Stimulated activated CD4-positive, alpha-beta T cell treated with anti-CD3 and anti-CD28 coated beads, Interleukin-1b, Interleukin-23, amount 100 ng/mL, for 24 hours (primary cell): ENCODE data around the gene MAML2.
"Not testable (repeated sequence)": the region's sequence is repeated elsewhere in the genome, so short reads cannot be mapped to it uniquely, and the experiment has no call there.

Experiments used
- DNase-seq, 4 experiments: peaks; one replicate each; pipeline ENCODE4 v3.0.0-alpha.2; 2020; ENCODE audit warnings: low read depth in 4 of 4, low spot score in 1 of 4

MAML2 gene

DNA sequence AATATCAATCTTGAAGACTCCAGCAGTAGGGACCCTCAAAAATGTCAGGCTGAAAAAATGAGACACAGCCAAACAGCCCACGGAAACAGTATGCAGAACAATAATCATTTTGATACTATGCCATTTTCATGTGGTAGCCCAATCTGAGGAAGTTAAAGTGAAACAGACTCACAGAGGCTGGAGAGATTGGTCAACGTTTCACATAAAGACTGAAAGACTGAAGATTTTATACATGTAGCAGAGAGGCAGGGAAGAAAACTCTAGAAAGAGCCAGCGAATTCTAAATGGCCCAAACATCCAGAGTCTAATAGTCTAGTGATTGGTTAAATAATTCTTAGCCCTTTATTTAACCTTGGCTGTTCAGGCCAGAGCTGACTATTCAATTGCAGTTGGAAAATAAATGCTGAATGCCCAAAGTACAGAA, 49.4 kb downstream of the MAML2 start:
- no peak for DNase-seq

DNA sequence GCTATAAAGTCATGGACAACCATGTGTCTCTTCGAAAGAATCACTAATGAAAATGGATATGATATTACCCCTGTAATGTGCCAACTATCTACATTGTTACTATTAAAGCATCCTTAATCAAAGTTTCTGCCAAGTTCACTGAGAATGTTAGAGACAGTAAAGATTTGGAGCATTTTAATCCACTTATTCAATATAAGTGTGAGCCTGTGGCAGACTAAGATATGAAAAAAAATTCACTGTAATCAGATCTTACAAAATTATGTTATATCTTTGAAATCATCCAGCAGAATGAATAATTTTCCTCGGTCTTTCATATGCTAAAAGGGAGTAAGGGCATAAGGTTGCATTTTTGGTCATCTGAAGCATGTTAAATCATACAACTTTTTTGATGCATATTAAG, 49.9 kb downstream of the MAML2 start:
- no peak for DNase-seq

DNA sequence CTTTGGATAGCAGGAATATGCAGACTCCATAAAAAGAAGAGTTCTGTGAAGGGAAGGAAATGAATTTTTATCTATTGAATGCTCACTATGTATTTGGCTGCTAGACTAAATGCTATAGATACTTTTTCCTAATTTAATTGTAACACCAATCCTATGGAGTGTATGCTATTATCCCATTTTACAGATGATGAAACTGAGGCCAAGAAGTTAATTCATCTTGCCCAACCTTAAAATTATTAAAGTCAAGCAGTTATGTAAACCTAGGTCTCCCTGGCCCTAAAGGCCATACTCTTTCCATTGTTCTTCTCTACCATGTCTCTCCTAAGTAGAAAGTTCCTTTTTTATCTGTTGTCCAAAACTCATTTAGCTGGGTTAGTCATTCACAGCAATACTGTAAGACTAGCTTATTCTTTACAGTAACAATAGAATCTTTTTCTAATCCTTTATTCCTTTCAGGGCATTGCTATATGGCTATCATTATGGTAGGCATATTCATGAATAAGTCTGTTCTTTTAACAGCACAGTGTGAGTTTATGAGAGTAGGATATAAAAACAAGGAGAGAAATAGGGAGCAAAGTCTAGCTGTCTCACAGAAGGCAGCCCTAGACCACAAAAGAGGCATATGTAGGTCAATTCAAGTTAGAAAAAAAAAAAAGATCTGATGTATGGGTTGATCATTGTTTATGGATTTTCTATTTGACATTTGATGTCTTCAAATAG, 50.5 kb downstream of the MAML2 start:
- no peak for DNase-seq

DNA sequence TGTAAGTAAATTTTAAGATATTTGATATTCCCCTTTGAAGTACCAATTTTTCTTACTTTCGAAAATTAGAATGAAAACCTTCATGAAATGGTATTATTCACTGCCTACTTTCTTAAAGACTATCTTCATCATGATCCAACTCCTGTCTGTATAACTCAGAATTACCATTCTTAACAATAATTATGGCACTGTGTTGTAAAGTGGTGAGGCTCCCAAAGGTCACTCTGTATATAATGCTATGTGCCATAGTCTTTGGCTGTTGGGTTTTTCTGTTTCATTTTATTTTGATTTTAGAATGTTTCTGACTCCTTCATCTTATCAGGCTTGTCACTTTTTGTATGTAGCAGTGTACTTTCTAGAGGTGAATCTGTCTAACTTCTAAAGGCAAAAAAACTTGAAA, 52.4 kb downstream of the MAML2 start:
- DNase-seq, result no peak

DNA sequence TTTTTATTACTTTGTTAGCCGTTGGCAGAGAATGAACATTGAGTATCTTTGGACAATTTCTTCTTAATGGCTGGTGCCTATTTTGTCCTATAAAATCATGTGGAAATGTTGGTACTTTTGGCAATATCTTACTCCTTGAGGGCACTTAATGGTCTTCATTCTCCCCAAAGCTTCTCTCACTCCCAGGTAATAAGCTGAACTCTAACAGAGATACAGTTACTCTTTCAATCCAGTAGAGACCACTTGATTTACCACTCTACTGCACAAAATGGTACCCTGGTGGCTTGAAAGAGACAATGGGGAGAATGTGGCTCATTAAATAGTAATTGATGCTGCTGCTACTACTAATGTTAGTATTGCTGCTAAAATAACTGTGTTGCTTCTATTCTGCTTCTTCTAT, 53.0 kb downstream of the MAML2 start:
- DNase-seq, result no peak

DNA sequence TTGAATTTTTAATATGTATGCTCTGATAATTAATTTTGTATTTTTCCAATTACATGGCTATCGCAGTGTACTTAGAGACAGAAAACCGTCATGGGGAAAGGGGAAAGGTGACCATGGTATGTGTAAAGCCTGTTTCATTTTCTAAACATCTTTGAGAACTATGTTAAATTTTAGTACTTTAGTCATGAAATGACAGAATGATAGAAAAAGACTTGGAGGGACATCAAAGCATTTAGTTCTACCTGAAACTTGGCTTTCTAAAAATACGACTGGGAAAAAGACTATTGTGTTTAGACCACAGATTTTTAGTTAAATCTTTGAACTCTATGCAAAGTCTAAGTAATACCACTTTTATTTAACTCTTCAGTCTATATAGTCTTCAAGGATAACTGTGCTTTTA, 54.1 kb downstream of the MAML2 start:
- DNase-seq, result no peak

DNA sequence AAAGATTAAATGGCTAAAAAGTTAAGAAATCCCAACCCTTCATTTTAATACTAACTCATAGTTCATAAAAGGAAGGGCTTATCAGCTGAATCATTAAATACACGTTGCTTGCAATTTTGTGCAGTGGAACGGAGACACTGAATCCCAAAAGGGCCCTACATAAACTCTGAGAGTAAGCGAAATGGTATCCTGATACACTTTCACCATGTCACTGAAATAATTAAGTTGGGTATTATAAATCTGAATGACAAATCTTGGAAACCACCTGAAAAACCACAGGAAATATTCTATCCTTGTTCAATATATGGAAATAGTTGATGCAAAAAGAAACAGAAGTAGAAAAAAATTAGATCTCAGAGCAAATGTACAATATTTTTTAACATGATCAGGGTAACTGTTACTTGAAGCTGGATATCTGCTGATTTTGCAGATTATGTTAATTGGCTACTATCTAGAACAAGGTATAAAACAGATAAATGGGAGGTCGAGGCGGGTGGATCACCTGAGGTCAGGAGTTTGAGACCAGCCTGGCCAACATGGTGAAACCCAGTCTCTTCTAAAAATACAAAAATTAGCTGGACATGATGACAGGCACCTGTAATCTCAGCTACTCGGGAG, 55.1 kb downstream of the MAML2 start:
- DNase-seq, result no peak

DNA sequence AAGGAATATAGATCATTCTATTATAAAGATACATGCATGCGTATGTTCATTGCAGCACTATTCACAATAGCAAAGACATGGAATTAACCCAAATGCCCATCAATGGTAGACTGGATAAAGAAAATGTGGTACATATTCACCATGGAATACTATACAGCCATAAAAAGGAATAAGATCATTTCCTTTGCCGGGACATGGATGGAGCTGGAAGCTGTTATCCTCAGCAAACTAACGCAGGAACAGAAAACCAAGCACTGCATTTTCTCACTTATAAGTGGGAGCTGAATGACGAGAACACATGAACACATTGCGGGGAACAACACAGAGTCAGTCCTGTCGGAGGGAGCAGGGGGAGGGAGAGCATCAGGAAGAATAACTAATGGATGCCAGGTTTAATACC, 57.0 kb downstream of the MAML2 start:
- DNase-seq, result not testable (repeated sequence)

DNA sequence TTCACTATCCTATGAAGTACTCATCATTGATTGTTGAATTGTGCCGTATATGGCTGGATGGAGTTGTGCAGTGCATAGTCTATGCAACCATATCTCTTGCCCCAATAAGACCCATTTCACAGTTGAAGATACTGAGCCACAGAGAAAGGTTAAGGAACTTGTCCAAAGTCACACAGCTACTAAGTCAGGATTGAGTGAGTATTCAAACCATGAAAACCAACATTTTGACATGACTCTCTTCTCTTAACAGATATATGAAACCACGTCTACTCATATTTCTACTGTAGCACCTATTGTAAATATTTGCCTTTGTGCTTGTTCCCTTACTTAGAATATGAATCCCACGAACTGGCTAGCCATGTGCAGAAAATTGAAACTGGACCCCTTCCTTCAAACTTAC, 58.1 kb downstream of the MAML2 start:
- no peak for DNase-seq

DNA sequence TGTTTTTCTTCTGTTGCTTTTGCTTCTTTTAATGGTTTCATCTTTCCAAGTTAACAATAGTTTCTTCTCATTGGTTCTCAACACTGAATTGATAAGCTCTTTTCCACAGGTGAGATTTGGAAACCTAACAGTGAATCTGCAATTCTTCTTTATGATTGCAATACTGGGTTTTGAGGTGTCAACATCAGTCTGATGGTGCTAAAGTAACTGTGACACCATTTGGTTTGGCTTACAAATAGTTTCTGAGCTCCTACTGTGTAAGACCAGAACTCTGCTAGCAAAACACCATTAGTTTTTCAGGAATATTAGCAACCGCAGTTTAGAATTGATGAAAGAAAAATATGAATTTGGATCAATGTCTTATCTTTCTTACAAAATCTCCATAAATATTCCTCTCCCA, 58.6 kb downstream of the MAML2 start:
- DNase-seq, result no peak

DNA sequence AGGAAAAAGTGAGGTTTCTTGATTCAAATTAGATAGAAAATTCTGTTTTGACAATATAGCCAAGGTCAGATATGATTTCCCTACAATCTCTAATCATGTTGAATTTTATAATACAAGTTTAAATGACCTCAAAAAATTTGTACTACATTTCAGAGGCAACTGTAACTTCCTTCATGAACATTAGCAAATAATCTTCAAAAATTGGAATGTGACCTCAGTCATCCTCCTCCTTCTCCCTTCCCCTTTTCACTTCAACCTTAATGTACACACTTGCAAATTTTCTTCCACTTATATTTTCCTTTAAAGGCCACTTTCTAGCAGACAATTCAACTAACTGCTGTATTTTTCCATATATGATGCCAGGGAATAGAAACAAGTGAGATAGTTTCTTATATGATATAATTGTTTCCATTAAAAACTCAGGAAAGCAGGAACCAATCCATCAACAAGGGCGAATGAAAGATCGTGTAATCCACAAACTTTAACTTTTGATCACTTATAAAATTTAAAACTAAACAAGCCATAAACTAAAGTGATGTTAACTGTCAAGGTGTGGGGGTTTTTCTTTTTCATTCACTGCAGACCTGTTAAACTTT, 60.3 kb downstream of the MAML2 start:
- DNase-seq, result no peak

DNA sequence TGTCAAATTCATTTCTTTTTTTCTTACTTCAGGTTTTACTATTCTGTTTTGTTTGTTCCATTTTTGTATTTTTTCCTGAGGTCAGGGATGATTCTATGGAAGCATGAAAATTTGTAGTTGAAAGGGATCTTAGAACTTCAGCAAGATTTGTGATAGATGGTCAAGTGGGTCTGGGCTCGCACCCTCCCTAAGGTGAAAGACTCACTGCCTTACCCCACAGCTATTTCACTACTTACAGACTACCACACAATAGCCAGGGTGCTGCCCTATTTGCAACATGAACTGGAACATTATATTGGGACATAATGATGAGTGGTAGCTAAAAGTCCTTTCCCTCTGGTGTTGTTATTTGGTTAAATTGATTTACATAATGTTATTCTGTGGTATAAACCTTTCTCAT, 62.6 kb downstream of the MAML2 start:
- DNase-seq, result no peak

DNA sequence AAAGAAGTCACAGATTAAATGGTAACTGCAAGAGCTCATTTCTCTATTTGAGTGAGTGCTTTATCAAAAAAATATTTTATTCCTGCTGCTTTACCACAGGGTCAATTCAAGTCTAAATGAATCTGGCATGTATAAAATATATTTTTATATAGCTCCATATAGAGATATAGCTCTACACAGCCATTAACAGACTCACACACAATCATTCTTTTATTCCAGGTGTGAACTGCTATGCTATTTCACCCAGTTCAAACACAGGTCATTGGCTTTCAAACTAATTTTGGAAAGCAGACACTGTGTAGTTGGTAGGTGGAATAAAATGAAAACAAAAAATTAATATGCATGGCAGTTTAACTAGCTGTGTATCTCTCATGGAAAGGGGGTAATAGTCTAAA, 63.1 kb downstream of the MAML2 start:
- no peak for DNase-seq

DNA sequence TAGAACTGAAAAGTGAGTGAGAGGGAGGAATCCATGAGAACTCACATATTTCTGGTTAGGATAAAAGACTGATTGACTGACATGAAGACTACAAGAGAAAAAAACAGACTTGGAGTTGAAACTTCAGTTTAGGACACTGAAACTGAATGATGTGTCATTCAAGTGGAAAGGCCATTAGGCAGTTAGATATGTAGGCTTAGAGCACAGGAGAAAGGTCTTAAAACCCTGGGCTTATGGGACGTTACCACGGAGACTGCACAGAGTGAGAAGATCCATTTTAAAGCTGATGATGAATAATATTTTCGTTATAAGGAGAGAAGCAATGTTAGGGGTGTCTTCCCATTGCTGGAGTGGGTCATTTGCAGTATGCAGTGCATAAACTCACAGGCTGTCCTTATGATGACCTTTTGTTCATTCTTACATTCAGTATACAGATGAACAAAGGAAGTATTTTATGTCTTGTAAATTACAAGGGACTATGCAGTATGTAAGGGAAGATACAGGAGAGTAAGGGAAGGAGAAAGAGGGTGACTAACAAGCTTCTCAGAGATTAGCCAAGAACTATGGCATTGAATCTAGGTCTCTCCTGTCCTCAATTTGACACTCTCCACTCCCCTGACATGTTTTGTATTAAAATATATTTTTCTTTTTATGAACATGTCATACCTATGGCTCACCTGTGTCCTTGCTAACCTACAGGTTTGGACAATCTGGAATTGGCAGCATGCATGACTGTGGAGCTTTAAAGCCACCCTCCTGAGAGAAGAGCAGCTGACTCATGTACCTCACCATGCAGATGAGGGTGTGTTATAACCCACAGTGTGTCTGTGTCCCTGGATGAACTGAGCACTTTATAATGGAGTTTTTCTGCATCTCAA, 63.7 kb downstream of the MAML2 start:
- no peak for DNase-seq

DNA sequence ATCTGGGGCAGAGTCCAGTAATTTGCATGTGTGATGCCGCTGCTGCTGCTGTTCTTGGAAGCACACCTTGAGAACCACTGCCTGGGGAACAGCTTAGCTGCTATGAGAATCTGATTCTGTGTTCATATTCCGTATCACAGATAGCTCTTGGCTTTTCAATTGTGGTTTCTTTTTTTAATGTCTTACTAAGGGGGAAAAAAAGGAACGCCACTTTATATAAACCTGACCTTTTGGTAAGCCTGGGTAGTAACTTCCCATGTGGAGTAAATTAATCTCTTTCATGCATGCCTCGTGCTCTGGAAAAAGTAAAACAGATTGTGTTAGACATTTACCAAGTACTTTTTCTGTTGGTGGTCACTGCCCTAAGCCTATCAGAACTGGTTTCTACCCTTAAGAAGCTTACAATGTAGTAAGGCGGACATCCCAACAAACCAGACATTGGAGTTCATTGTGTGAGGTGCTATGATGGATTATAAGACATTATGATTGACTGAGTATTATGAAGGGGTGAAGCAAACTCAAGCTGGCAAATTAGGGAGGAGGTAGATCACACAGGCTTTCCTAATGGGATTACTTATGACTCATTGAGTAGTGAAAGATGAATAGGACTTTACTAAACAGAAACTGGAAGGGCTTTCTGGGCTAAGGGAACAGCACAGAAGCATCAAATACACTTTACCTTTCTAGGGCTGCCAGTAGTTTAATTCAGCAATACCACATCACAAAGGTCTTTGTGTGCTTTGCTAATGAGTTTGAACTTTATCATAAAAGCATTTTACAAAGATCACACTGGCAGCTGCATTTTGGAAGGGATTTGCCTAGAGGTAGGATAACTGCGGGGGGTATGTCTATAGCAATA, 64.7 kb downstream of the MAML2 start:
- DNase-seq, result no peak

DNA sequence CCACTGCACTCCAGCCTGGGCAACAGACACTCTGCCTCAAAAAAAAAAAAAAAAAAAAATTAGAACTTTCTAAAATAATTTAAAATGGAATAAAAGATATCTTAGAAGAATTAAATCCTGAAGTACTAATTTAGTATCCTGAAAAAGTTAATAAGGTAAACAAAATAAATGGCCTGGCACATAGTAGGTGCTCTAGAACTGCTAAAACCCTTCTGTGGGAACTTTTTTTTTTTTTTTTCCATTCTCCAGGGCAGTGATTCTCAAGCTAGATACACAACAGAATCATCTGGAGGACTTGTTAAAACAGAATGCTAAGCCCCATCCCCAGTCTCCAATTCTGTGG, 65.3 kb downstream of the MAML2 start:
- no peak for DNase-seq

DNA sequence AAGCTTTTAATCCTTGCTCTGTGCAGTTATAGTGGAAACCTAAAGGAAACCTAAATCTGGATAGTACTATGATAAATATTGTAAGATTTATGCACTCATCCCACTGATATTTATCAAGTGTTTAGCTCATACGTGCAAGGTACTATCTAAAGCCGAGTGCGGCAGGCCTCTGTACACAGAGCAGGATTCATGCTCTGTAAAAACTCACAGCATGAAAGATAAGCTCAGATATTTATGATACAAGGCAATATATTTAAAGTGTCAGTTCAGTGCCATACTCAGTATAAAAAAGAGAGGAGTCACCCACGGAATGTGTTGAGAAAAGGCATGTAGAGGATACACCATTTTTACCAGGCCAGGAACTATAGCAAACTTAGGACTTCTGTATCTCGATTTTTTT, 66.2 kb downstream of the MAML2 start:
- no peak for DNase-seq

DNA sequence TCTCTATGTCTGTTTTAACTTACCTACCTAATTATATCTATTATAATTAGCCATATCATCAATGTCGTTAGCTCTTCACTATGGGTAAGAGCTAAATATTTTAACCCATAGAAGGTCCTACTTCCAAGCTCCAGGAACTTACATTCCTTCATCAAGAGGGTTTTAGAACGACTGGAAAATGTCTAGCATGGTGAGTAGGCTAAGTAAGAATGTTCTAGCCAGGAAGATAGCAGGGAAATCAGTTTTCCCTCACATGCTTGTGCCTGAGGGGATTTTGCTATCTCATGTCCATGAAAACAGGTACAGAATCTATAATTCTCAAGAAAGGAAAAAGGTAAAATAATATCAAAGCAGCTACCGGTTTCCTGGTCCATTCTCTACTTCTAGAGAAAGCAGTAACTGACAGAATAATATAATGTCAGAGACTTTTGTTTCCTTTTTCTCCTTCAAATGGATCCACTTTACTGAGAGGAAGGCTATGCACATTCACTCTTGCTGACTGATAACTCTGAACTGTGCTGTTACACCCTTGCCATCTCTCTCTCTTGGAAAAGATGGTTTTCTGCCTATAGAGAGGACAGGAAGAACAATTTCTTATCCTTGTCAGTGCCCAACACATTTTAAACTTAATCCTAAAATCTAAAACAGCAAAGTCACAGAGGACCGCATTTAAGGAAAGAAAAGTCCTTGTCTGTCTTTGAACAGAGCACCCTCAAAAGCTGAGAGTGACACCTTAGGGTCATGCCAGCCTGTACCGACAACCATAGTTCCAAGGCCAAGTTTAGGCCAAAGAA, 67.0 kb downstream of the MAML2 start:
- DNase-seq, result no peak

DNA sequence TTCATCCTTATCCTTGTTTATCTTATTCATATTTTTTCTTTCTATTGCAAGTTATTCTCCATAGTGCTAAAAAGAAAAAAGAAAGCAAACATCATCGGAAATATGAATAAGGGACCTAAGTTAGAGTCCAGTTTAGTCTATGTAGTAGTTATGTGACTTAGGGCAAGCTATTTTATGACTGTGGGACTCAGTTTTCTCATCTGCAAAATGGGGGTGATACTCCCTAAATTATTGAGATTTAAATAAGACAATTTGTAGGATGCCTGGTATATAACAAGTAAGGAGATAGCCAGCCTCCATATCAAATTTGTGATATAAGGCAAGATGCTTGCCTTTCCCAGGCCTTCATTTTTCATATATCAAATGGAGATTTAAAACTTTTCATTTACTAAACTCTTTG, 69.5 kb downstream of the MAML2 start:
- DNase-seq, result no peak

DNA sequence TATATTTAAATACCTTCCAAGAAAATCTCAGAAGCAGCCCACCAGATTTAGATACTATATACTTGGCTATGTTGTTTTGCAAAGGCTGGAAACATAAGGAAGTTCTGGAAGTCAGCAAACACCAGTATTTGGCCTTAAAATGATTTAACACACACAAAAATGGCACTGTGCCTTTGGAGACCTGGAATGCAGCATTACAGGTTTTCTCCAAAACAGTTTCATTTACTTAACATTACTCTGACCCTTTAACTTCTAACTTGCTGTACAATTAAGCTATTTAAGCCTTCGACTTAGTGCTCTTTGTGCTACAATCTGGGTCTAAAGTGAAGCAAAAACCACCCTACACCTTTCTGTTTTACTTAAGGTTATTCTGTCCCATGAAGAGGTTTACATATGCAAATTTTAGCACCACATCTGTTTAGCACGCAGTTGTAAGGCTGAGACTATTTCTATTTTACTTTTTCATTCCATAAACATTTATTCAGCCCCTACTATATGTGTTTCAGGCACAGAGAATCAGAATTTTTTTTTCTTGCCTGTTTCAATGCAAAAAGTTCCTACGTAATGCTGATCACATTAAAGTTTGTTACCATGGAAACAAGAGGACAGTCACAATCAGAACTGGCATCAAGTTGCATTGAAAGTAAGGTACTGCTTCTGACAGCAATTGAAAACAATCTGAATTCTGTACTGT, 70.3 kb downstream of the MAML2 start:
- DNase-seq, result no peak
